ENCODE data around the gene KRT26. TPM values are rescaled to one million over a fixed set of nuclear protein-coding genes. Genes with fewer than 3 reads are reported as not detected.
A peak's percentile ranks its signal among the peaks of the same experiment; 100 is the strongest.

KRT26 gene
- total RNA-seq, 1 donor, result not detected

DNA sequence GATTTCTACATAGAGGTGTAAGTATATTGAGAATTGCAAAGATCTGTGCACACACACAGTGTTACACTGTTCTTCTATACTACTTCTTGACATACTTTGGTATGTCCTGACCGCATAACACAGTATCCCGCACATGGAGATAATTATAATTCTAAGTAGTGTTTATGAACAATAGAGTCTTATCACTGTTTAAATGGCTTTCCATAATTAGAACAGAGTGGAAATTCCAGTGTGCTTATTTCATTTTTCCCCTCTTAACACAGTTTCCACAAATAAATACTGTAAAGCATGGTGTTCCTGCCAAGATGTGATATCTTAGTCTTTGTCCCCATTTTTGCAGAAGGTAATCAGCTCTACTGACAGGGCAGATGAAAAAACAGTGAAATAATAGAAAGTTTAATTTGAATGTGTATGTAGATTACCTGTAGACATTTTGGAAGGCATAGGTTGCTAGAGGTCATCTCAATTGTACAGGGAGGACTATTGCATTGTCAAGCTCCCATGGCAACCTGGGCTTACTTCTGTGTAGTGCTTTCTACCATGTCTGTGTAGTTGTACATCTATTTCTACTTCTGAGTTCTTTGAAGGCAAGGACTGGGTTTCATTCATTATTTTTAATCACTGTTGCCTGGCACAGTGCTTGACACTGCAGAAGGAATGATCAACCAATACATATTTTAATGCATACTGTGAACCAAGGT lies 37.9 kb upstream of the KRT26 start:
- TF ChIP-seq, protein P1, sequence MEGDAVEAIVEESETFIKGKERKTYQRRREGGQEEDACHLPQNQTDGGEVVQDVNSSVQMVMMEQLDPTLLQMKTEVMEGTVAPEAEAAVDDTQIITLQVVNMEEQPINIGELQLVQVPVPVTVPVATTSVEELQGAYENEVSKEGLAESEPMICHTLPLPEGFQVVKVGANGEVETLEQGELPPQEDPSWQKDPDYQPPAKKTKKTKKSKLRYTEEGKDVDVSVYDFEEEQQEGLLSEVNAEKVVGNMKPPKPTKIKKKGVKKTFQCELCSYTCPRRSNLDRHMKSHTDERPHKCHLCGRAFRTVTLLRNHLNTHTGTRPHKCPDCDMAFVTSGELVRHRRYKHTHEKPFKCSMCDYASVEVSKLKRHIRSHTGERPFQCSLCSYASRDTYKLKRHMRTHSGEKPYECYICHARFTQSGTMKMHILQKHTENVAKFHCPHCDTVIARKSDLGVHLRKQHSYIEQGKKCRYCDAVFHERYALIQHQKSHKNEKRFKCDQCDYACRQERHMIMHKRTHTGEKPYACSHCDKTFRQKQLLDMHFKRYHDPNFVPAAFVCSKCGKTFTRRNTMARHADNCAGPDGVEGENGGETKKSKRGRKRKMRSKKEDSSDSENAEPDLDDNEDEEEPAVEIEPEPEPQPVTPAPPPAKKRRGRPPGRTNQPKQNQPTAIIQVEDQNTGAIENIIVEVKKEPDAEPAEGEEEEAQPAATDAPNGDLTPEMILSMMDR (IDR thresholded peaks at IDR 0.05; ENCODE audit: insufficient read depth, low read length), result no peak
- peak; percentile 77 for DNase-seq (ENCODE audit: low read depth)
- H3K4me3 ChIP-seq (ENCODE audit: low read depth, low read length), result no peak overlapping the region

DNA sequence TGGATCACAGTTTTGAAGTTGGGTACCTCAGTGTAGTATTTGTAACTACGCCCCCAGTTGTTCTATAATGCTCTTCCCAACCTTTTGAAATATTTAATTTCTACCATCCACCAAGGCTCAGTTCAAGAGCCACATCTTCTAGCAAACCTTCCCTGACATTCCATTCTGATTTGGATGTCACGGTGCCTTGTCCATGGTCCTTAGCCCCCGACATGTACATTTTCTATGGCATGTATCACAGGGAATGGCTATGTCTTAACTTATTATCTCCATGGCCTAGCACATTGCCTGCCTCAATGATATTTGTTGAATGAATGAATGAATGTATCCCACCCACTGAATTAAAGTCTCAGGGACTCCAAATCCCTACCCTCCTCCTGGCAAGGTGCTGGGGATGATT lies 34.1 kb upstream of the KRT26 start:
- DNase-seq (ENCODE audit: low read depth), result no peak
- no peak overlapping the region for H3K4me3 ChIP-seq (ENCODE audit: low read depth, low read length)
- TF ChIP-seq, protein P1 (IDR thresholded peaks at IDR 0.05; ENCODE audit: insufficient read depth, low read length), result no peak

DNA sequence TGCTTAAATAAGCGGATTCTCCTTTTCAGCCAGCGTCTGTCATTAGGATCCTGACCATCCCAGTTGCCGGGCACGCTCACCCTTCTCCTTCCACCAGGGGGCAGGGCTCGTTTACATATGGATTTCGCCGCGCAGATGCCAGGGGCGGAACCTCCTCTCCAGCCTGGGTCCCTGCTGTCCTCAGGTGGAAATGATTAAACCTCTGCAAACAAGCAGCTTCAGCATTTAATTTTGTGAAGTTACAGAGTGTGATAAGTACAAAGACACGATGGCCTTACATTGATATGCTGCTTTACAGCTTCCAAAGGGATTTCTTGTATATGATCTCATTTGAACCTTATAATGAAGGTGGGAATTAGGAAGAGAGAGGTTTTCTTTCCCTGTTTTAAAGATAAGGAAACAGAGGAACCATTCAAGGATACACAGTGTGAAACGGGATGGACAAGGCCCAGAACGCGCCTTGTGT lies 31.6 kb upstream of the KRT26 start:
- TF ChIP-seq, protein P1 (IDR thresholded peaks at IDR 0.05; ENCODE audit: insufficient read depth, low read length), result peak; percentile 91
- DNase-seq (ENCODE audit: low read depth), result peak; percentile 72

DNA sequence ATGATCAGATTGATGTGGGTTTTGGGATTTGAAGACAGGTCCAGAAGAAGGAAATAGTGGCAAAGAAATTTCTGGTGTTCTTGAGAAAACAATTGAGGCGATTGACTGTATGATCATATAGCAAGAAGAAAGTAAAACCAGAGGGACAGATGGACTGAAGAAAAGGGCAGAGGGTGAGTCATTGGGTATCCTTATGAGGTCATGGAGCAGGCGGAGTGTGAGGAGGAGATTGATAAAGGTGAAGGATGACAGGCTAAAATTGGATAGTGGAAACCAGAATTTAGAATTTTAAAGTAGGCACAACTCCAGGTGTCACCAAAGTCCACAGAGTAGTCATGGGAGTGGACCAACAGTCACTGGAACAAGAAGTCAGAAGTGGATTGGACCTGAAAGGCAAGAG lies 29.2 kb upstream of the KRT26 start:
- H3K4me3 ChIP-seq (ENCODE audit: low read depth, low read length), result no peak overlapping the region
- TF ChIP-seq, protein P1 (IDR thresholded peaks at IDR 0.05; ENCODE audit: insufficient read depth, low read length), result no peak
- DNase-seq (ENCODE audit: low read depth), result no peak

More for the DNA sequence above, 31.6 kb upstream of the KRT26 start:
- H3K4me3 ChIP-seq (ENCODE audit: low read depth, low read length), result no peak overlapping the region

DNA sequence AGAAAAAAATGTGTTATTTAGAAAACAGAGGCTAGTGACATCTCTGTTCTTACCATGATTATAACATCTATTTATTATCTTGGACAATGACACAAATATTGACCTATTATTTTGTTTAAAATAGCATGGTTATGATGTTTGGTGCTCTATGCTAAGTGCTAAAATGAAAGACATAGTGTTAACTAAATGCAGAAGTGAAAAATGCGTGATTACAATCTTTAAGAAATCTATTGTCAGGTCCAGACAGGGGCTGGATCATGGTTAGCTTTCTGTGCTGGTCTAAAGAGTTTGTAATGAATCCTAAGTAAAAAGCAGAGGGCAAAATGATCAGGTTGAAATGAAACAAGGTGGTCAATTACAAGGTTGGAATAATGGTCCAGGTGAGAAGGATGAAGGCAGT lies 28.4 kb upstream of the KRT26 start:
- TF ChIP-seq, protein P1 (IDR thresholded peaks at IDR 0.05; ENCODE audit: insufficient read depth, low read length), result no peak
- H3K4me3 ChIP-seq (ENCODE audit: low read depth, low read length), result no peak overlapping the region
- DNase-seq (ENCODE audit: low read depth), result no peak

DNA sequence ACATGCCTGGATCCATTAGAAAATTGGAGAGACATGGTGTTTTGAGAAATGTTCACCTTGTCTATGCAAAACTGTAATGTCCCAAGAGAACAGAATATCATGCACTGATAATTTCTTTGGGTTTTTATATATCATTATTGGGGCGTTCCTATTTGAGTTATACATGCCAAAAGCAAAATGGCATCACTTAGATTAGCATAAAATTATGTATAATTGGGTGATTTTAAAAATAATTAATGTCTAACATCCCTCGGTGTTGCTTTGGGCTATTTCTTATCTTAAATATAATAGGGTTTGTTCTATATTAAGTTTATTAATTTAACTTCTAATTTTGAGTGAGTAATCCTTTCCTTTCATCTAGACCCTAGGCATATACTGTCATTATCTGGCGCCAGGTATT lies 27.9 kb upstream of the KRT26 start, which contains the start of gene KRT28:
KRT28 (minus strand) TSS at position 101 of the 400 bp plus-strand sequence; CDS start at position 35, 66 bp downstream.
- DNase-seq (ENCODE audit: low read depth), result no peak
- no peak within 1 kb of the TSS for H3K4me3 ChIP-seq (ENCODE audit: low read depth, low read length)
- TF ChIP-seq, protein P1 (IDR thresholded peaks at IDR 0.05; ENCODE audit: insufficient read depth, low read length), result no peak

Measured in fibroblast of the aortic adventitia (primary cell).